ENCODE data around the gene NPAS3.

NPAS3 gene

DNA sequence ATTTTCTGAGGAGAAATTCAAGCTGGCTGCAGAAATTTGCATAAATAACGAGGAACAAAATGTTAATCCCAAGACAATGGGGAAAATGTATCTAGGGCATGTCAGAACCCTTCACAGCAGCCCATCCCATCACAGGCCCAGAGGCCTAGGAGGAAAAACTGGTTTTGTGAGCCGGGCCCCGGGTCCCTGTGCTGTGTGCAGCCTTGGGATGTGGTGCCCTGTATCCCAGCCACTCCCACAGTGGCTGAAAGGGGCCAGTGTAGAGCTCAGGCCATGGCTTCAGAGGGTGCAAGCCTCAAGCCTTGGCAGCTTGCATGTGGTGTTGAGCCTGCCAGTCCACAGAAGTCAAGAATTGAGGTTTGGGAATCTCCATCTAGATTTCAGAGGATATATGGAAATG, 57.7 kb downstream of the NPAS3 start:
- no peak overlapping the region for H3K4me3 ChIP-seq (replicated peaks; ENCODE audit: low read depth, low read length)
- DNase-seq (ENCODE audit: extremely low read depth, low read depth), result no peak
- TF ChIP-seq, protein P1, sequence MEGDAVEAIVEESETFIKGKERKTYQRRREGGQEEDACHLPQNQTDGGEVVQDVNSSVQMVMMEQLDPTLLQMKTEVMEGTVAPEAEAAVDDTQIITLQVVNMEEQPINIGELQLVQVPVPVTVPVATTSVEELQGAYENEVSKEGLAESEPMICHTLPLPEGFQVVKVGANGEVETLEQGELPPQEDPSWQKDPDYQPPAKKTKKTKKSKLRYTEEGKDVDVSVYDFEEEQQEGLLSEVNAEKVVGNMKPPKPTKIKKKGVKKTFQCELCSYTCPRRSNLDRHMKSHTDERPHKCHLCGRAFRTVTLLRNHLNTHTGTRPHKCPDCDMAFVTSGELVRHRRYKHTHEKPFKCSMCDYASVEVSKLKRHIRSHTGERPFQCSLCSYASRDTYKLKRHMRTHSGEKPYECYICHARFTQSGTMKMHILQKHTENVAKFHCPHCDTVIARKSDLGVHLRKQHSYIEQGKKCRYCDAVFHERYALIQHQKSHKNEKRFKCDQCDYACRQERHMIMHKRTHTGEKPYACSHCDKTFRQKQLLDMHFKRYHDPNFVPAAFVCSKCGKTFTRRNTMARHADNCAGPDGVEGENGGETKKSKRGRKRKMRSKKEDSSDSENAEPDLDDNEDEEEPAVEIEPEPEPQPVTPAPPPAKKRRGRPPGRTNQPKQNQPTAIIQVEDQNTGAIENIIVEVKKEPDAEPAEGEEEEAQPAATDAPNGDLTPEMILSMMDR (IDR thresholded peaks at IDR 0.05; ENCODE audit: low read depth, low read length, missing control alignments), result no peak

DNA sequence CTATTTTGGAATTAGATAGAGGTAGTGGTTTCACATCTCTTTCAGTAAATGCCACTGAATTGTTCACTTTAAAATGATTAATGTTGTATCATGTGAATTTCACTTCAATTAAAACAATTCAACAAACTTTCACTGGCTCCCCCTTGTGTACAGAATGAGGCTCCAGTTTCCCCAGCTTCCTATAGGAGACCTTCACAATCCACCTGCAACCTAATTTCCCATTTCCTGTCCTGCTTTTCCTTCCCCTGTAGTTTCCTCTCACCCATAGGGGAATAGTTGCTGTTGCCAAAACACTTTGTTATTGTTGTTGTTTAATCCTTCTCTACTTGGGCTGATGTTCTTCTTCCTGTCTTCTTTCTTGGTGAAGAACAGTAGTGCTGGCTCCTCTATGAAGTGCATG, 59.8 kb downstream of the NPAS3 start:
- H3K4me3 ChIP-seq (replicated peaks; ENCODE audit: low read depth, low read length), result no peak overlapping the region
- TF ChIP-seq, protein P1 (IDR thresholded peaks at IDR 0.05; ENCODE audit: low read depth, low read length, missing control alignments), result peak; percentile 53
- DNase-seq (ENCODE audit: extremely low read depth, low read depth), result peak; percentile 20

DNA sequence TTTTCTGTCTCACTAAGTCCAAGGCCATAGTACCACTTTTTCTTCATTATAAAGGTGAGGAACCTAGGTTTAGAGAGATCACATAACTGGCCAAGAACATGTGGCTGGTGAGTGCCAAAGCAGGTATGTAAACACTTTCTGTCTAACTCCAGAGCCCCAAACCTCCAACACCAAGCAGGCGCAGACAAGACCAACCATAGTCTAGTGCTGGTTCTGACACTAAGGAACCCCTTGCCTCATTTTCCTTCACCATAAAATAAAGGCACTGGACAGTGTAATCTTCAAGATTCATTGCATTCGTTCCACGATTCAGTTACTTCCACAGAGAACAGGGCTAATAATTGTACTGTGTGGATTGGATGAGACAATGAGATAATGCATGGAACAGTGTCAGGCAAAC, 71.0 kb downstream of the NPAS3 start:
- TF ChIP-seq, protein P1 (IDR thresholded peaks at IDR 0.05; ENCODE audit: low read depth, low read length, missing control alignments), result no peak
- no peak for DNase-seq (ENCODE audit: extremely low read depth, low read depth)
- no peak overlapping the region for H3K4me3 ChIP-seq (replicated peaks; ENCODE audit: low read depth, low read length)

DNA sequence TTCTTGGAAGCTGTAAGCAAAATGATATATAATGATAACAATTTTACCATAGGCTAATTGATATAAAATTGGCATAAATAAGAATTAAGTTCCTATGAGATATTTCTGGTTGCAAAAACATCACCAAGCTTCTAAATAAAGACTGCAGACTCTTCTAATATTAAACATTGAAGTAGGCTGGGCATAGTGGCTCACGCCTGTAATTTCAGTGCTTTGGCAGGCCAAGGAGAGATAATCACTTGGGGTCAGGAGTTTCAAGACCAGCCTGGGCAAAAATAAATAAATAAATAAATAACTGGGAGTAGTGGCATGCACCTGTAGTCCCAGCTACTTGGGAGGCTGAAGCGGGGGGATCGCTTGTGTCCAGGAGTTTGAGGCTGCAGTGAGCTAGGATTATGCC, 71.8 kb downstream of the NPAS3 start:
- TF ChIP-seq, protein P1 (IDR thresholded peaks at IDR 0.05; ENCODE audit: low read depth, low read length, missing control alignments), result no peak
- H3K4me3 ChIP-seq (replicated peaks; ENCODE audit: low read depth, low read length), result no peak overlapping the region
- no peak for DNase-seq (ENCODE audit: extremely low read depth, low read depth)

DNA sequence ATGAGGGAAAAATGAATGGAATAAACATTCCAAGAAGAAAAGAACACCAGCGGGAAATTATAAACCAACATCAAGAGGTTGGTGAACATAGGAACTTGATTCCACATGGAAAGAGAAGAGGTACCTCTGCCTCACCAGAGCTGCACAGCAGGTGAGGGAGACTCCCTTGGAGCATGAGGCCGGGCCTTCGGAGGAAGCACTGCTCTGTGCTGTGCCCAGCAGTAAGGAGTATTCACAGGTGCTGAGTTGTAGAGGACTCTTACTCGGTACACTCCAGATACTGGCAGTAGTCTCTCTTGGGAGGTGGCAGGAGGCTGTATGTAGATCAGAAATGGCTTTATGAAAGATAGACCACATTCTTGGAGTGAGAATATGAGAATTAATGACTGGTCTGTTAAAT, 76.0 kb downstream of the NPAS3 start:
- TF ChIP-seq, protein P1 (IDR thresholded peaks at IDR 0.05; ENCODE audit: low read depth, low read length, missing control alignments), result no peak
- no peak for DNase-seq (ENCODE audit: extremely low read depth, low read depth)

DNA sequence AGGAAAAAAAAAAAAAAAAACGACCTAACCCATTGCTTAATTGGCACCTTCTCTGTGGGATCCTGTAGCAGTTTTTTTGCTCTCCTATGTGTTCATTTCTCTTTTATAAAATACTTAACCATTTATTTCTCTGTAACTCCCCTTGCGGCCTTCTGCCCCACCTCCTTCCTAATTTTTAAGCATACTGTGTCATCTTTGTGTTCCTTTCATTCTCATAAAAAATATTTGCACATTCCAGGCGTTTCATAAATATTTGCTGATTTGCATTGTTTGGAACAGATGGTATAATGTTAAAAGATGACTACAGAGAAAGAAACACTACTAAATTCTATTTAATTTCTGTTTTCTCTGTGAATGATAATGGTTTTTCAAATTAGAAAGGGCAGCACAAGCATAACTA, 77.9 kb downstream of the NPAS3 start:
- no peak for DNase-seq (ENCODE audit: extremely low read depth, low read depth)
- H3K4me3 ChIP-seq (replicated peaks; ENCODE audit: low read depth, low read length), result no peak overlapping the region
- TF ChIP-seq, protein P1 (IDR thresholded peaks at IDR 0.05; ENCODE audit: low read depth, low read length, missing control alignments), result no peak

More for the DNA sequence above, 76.0 kb downstream of the NPAS3 start:
- H3K4me3 ChIP-seq (replicated peaks; ENCODE audit: low read depth, low read length), result no peak overlapping the region

DNA sequence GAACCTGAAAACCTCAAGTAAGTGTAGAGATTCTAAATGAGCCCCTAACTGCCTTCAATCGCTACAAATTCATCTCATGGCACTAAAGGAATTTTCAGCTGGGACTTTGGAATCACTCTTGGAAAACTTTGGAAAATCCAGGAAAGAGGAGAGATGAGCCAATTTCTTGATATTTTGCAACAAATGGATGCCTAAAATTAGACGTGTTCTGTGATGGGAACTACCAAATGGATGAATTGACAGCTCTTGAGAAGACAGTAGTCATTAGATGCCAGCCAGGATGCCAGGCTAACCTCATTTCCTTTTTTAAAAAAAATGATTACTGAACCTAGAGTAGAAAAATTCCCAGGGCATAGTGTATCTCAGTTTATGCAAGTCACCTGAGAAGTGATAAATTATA, 78.3 kb downstream of the NPAS3 start:
- DNase-seq (ENCODE audit: extremely low read depth, low read depth), result no peak
- H3K4me3 ChIP-seq (replicated peaks; ENCODE audit: low read depth, low read length), result no peak overlapping the region
- TF ChIP-seq, protein P1 (IDR thresholded peaks at IDR 0.05; ENCODE audit: low read depth, low read length, missing control alignments), result no peak
